Ovary (tissue), 9 donors: Measurements from ENCODE around the gene ATP2B3. TPM values are rescaled to one million over a fixed set of nuclear protein-coding genes. Genes with fewer than 3 reads are reported as not detected.

ENCODE experiments used
- DNase-seq, 5 donors: peaks; one replicate each; pipeline ENCODE4 v3.0.0-alpha.2; 2019 to 2020
- H3K27ac ChIP-seq, 2 donors: fragments of 200-600 bp; one replicate each; pipeline versions ENCODE4 v1.5.1 to v1.8.0; 2019 to 2022
- H3K27me3 ChIP-seq: fragments of 200-600 bp; one replicate; pipeline ENCODE4 v1.8.0; 2022
- H3K36me3 ChIP-seq: fragments of 200-600 bp; sonication (generic); one replicate; pipeline ENCODE4 v1.5.1; 2019
- H3K4me1 ChIP-seq: one replicate; pipeline ENCODE4 v1.8.1; 2013; ENCODE audit warnings: mild to moderate bottlenecking, moderate library complexity; ENCODE audit not compliant: insufficient read depth
- H3K4me3 ChIP-seq: fragments of 200-600 bp; sonication (generic); one replicate; pipeline ENCODE4 v1.5.1; 2017
- H3K9me3 ChIP-seq, 2 donors: fragments of 200-600 bp in 1 of 2; sonication (generic) in 1 of 2; one replicate each; pipeline versions ENCODE4 v1.5.1 to v1.8.1; 2013 to 2019; ENCODE audit warnings: mild to moderate bottlenecking in 1 of 2, moderate library complexity in 1 of 2
- CTCF ChIP-seq, 3 donors: fragments of 450-650 bp in 2 of 3; fragments of 200-600 bp in 1 of 3; IDR thresholded peaks; one replicate each; pipeline versions ENCODE4 v1.5.1 to v1.8.0; 2016 to 2022; ENCODE audit warnings: antibody characterized with exemption in 3 of 3, mild to moderate bottlenecking in 1 of 3
- EP300 ChIP-seq: sonication (generic); formaldehyde crosslinking; IDR thresholded peaks from one replicate; pipeline ENCODE4 v1.6.1; 2017; ENCODE audit warnings: antibody characterized with exemption
- POLR2A ChIP-seq: fragments of 450-650 bp; IDR thresholded peaks from one replicate; pipeline ENCODE4 v1.6.1; 2017; ENCODE audit warnings: antibody characterized with exemption, mild to moderate bottlenecking, moderate library complexity
- WGBS, 3 donors: extraction: QIAGEN DNeasy Blood & Tissue Kit in 1 of 3; methylation state at CpG; one replicate each; pipeline versions ENCODE4 v1.1.5 to v1.1.7; 2013 to 2017; 5-methylcytosine and 5-hydroxymethylcytosine counted together
- intact Hi-C, 4 donors: fragments of 100-400 bp; cut with DNase I; formaldehyde crosslinking; loops; one replicate each; pipeline versions ENCODE4 v1.11.0 to v1.15.1; 2022 to 2023
- polyA plus RNA-seq, 2 donors: library from polyadenylated mRNA; stranded (reverse); fragments of 200-250 nt in 1 of 2; fragments of 350-450 nt in 1 of 2; fragmentation: Illumina TruSeq in 1 of 2; extraction: RNeasy Lipid Tissue Mini Kit (QIAGEN cat#74804) in 1 of 2; gene quantifications; one replicate each; pipeline ENCODE4 v1.2.3, GENCODE V29; 2013 to 2014
- total RNA-seq, 7 donors: library from RNA; depleted of rRNA in 2 of 7; stranded (reverse); fragments of >200 nt in 2 of 7; fragmentation: NEBNext Ultra II Directional in 3 of 7; extraction: Animal tissue kit (Norgen Biotek cat#: 25700) in 3 of 7; gene quantifications; one replicate each; pipeline versions ENCODE4 v1.1.0 to v1.2.4, GENCODE V29; 2016 to 2023
- donor health status: DM: no; HTN: no; CAD: no; lungs with moderate emphysema.
- donor health status: DM: no; HTN: no; CAD: no.
- donor health status: Bipolar disorder and iron deficiency.
- donor health status: DM: yes; HTN: yes; CAD: no.
- donor health status: DM: no; HTN: no; CAD: no.
- donor health status: DM: yes; HTN: yes; CAD: no.

The ATP2B3 gene
- total and polyA plus RNA-seq, 9 donors = 0.01 to 1.6 (median 0.25) TPM; not detected in 5

DNA sequence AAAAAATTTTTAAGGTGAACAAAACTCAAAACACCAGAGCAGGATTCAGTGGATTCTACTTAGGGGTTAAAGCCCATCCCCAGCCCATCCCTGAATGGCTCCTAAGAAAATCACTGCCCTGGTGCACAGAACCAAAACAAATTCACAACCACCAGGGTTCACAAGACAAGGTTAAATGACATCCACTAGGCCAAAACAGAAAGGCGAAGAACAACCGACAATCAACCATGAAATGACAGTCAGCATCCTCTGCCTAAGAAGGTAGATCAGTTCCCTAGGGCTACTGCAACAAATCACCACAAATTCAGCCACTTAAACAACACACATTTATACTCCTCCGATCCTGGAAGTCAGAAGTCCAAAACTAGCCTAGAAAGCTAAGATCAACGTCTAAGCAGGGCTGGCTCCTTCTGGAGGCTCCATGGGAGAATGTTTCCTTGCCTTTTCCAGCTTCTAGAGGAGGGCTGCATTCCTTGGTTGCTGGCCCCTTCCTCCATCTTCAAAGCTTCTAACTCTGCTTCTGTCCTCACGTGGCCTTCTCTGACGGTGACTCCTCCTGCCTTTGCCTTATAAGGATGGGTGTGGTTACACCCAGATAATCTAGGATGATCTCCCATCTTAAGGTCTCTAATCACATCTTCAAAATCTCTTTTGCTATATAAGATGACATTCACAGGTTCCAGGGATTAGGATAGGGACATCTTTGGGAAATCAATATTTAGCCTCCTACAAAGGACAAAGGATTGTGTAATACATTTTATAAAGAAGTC is 79.7 kb downstream of the ATP2B3 start:
- no peak for TF ChIP-seq POLR2A
- no peak for TF ChIP-seq CTCF (IDR thresholded peaks at IDR 0.05)
- no peak for TF ChIP-seq EP300
- H3K27me3 ChIP-seq = no peaks in the 10 kb centered on the region
- H3K27ac ChIP-seq = no peak overlapping the region
- no peaks in the 10 kb centered on the region for H3K36me3 ChIP-seq
- no peaks in the 10 kb centered on the region for H3K9me3 ChIP-seq
- H3K4me1 ChIP-seq = no peaks in the 10 kb centered on the region
- DNase-seq = no peak
- no peak overlapping the region for H3K4me3 ChIP-seq
- intact Hi-C loops = no loop called here
- WGBS, 3 donors = 88 to 92% (median 88%) methylated on average over 6 of the region's 6 CpGs

GRCh38 chrX:153598541-153599191 is 81.2 kb downstream of the ATP2B3 start, which contains the start of gene CCNQ:
CCNQ (minus strand) TSS chrX:153599139; CDS start chrX:153599073, 66 bp downstream.
- DNase-seq = peak in 4 of 5 donors; percentile 24 to 52 (median 36)

DNA sequence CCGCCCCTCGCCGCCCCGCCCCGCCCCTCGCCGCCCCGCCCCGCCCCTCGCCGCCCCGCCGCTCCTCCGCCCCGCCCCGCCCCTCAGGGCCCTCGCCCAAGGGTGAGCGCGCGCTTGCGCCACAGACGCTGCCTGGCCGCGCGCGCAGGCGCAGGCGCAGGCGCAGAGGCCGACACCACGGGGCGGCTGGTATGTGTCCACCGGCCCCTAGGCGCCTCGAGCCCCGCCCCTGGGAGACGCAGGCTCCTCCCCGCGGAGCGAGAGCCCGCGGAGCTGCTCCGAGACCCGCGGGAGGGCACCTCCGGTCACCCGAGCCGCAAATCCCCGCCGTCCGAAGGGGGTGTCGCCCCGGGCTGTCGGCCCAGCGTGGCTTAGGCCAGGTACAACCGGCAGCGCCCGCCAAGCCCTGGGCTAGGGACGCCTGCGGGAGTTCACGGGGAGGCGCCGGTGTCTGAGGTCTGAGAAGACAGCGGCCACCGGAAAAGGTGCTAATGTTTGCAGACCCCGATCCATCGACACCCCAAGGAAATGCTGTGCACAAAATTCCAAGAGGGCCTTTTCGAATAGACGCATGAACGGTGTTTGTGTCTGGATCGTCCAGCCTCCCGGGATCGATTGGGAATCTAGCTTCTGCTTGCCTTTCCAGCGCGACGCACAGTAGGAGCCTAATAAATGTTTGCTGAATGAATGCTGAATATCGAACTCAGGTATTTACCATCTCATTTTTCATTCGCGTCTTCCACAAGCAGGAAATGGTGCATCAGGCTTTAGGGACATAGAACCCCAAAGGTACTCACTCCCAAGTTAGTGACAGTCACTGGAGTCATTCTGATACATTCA is 82.0 kb downstream of the ATP2B3 start:
- TF ChIP-seq EP300 (no peak), CTCF (IDR thresholded peaks at IDR 0.05) (peak in 1 of 3 donors; percentile 14), POLR2A (no peak)
- peak overlapping the region; percentile 56 for H3K4me3 ChIP-seq
- H3K27ac ChIP-seq = no peak overlapping the region
- no peaks in the 10 kb centered on the region for H3K4me1 ChIP-seq
- peak; percentile 86 to 92 (median 88) for DNase-seq
- no peaks in the 10 kb centered on the region for H3K27me3 ChIP-seq
- H3K36me3 ChIP-seq = no peaks in the 10 kb centered on the region
- 20 to 42% (median 28%) methylated on average over 35 to 73 of the region's 79 CpGs for WGBS, 3 donors
- H3K9me3 ChIP-seq = no peaks in the 10 kb centered on the region
- intact Hi-C loops = loop anchor here in 1 of 4 donors (10.0 kb wide), 2 partner anchors 55 to 345 kb away; partner anchors contain the start of gene RENBP

More at GRCh38 chrX:153598541-153599191, 81.2 kb downstream of the ATP2B3 start, which contains the start of gene CCNQ:
- Histone ChIP-seq H3K27ac (no peak within 1 kb of the TSS), H3K36me3 (no peaks in the 10 kb centered on the region), H3K9me3 (no peaks in the 10 kb centered on the region), H3K27me3 (no peaks in the 10 kb centered on the region), H3K4me3 (peak within 1 kb of the TSS; percentile 71), H3K4me1 (no peaks in the 10 kb centered on the region)
- intact Hi-C loops = no loop called here
- TF ChIP-seq POLR2A = no peak
- no peak for TF ChIP-seq EP300
- TF ChIP-seq CTCF (IDR thresholded peaks at IDR 0.05) = no peak
- WGBS, 3 donors = 24 to 29% (median 27%) methylated on average over 61 to 78 of the region's 79 CpGs

DNA sequence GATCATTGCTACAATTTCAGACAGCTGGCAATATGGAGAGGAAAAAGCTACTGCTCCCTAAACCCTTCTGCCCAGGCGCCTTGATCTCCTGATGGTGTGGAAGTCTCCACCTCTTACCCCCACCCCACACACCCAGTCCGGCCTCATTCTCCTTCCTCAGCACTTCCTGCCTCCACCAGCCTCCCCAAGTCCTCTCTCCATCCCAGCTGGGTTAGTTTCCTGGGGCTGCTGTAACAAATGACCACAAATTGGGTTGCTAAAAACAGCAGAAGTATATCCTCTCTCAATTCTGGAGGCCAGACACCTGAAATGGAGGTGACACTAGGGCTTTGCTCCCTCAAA is 82.6 kb downstream of the ATP2B3 start:
- Histone ChIP-seq H3K27me3 (no peaks in the 10 kb centered on the region), H3K36me3 (no peaks in the 10 kb centered on the region), H3K27ac (no peak overlapping the region), H3K4me3 (peak overlapping the region; percentile 56), H3K4me1 (no peaks in the 10 kb centered on the region), H3K9me3 (no peaks in the 10 kb centered on the region)
- no peak for TF ChIP-seq EP300
- TF ChIP-seq POLR2A = no peak
- TF ChIP-seq CTCF (IDR thresholded peaks at IDR 0.05) = no peak
- 24 to 37% (median 30%) methylated on average over 2 of the region's 2 CpGs for WGBS, 3 donors
- DNase-seq = no peak
- intact Hi-C loops = loop anchor here in 1 of 4 donors (10.0 kb wide), 2 partner anchors 55 to 345 kb away; partner anchors contain the start of gene RENBP
